ENCODE results near the gene KIF4A. TPM values are rescaled to one million over a fixed set of nuclear protein-coding genes. Genes with fewer than 3 reads are reported as not detected.
"Not testable (repeated sequence)": the region's sequence is repeated elsewhere in the genome, so short reads cannot be mapped to it uniquely, and the experiment has no call there.

The KIF4A gene
- total RNA-seq, 1 donor: 14.5 TPM

GRCh38 chrX:70352496-70352895 lies 62.6 kb downstream of the KIF4A start:
- no peak for TF ChIP-seq CTCF (IDR thresholded peaks at IDR 0.05; ENCODE audit: insufficient read depth, low read length)
- DNase-seq (ENCODE audit: low read depth): no peak
- no peak overlapping the region for H3K4me3 ChIP-seq (ENCODE audit: low read depth, low read length)

GRCh38 chrX:70353514-70353913 lies 63.6 kb downstream of the KIF4A start:
- TF ChIP-seq CTCF (IDR thresholded peaks at IDR 0.05; ENCODE audit: insufficient read depth, low read length): no peak
- DNase-seq (ENCODE audit: low read depth): no peak
- no peak overlapping the region for H3K4me3 ChIP-seq (ENCODE audit: low read depth, low read length)

GRCh38 chrX:70354716-70355115 lies 64.8 kb downstream of the KIF4A start:
- TF ChIP-seq CTCF (IDR thresholded peaks at IDR 0.05; ENCODE audit: insufficient read depth, low read length): no peak
- no peak overlapping the region for H3K4me3 ChIP-seq (ENCODE audit: low read depth, low read length)
- DNase-seq (ENCODE audit: low read depth): no peak

GRCh38 chrX:70359458-70359857 lies 69.6 kb downstream of the KIF4A start:
- no peak for DNase-seq (ENCODE audit: low read depth)
- H3K4me3 ChIP-seq (ENCODE audit: low read depth, low read length): no peak overlapping the region
- no peak for TF ChIP-seq CTCF (IDR thresholded peaks at IDR 0.05; ENCODE audit: insufficient read depth, low read length)

- DNase-seq (ENCODE audit: low read depth): no peak
- no peak overlapping the region for H3K4me3 ChIP-seq (ENCODE audit: low read depth, low read length)
- TF ChIP-seq CTCF (IDR thresholded peaks at IDR 0.05; ENCODE audit: insufficient read depth, low read length): no peak
Observed at GRCh38 chrX:70360366-70360765, 70.5 kb downstream of the KIF4A start.

- H3K4me3 ChIP-seq (ENCODE audit: low read depth, low read length); DNase-seq (ENCODE audit: low read depth): not testable (repeated sequence)
Observed at GRCh38 chrX:70368731-70369130, 78.8 kb downstream of the KIF4A start.

- no peak for TF ChIP-seq CTCF (IDR thresholded peaks at IDR 0.05; ENCODE audit: insufficient read depth, low read length)
- H3K4me3 ChIP-seq (ENCODE audit: low read depth, low read length): no peak overlapping the region
- DNase-seq (ENCODE audit: low read depth): no peak
Observed at GRCh38 chrX:70386235-70386634, 96.3 kb downstream of the KIF4A start.

All from fibroblast of the aortic adventitia (primary cell).